AML-193 (cell line): ENCODE measurements around the gene BCL11B.

Source experiments
- DNase-seq, 2 experiments: peaks; one replicate each; lab custom pipeline; 2025; lab: John Stamatoyannopoulos, UW

The BCL11B gene

DNA sequence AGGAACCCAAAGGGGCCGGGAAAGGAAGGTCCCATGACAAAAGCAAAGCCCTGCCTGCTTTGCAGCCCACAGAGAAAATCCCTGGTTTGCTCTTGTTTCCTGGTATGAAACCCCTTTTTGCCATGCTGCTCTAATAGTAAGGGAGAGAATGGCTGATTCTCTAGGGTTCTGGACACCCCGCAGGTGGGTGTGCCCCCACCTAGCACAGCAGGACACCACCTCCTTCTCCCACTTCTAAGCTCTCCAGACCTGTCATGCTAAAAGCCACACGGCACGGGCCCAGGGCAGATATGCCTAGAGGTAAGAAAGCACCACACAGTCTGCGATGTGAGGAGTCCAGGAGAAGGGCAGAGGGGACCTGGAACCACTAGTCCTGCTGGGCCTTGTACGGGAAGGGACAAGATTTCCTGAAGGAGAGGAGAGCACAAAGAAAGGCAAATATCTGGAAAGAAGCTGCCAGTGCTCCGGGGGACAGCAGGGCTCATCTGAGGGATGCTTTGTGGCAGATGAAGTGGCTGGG lies 113.3 kb downstream of the BCL11B start:
- DNase-seq: no peak

DNA sequence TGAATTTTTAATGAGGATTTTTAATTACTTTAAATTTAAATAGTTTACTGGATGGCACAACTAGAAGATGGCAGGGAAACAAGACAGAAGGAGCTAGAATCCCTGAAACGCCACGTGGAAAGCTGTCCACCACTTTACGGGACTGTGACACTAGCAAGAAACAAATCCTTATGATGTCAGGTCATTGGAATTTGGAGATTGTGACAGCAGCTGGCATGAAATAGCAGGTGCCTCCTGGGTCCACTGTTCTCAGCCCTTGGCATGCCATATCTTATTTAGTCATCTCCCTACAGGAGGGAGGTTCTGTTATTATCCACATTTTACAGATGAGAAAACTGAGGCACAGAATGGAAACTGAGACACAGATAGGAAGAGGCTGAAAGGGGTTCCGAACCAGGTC lies 113.8 kb downstream of the BCL11B start:
- no peak for DNase-seq

GRCh38 chr14:99157676-99158075 lies 114.3 kb downstream of the BCL11B start:
- DNase-seq: no peak

DNA sequence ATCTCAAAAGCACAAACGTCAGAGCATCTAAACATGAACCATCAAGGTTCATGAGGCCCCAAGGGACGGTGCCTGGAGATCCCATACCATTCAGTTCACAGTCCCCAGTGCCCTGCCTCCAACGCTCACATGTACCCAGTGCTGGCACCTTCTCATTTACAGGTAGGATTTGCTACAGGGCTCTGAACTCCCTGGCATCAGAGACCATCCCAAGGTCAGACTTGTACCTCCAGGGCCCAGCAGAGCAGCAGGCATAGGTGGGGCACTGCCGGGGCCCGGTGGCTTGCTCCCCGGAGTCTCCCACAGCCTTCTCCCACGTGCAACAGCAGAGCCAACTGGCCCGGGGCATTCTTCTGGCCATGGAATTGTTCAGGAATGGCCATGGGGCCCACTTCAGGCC lies 114.8 kb downstream of the BCL11B start:
- DNase-seq: no peak

DNA sequence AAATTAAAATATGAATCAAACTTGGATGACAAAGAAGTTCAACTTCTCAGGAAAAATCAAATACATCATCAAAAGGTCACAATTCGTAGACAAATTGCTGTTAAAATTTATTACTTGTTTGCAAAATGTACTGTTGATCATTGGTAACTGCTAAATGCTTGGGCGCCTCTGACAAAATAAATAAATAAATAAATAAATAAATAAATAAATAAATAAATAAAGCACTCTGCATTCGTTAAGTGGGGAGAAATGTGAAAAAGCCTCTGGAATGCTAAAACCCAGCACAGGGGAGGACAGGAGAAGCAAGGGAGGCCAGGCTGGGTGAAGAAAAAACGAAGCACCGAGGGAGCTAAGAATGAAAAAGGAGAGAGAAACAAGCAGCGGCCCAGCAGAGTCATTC lies 115.2 kb downstream of the BCL11B start:
- DNase-seq: no peak

DNA sequence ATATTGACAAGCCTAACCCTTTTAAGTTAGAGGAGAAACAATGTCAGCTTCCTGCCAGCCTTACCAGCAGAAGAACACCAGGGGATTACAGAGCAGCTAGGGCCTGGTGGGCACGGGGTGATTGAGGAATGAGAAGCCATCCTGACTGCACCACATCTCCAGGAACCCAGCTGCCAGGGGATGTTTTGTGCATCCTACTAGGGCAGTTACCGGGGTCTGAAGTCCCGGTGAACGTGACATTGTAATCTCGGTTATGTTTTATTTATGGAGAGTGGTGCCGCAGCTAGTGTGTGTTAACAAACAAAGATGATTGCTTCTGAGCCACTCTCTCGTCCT lies 115.9 kb downstream of the BCL11B start:
- no peak for DNase-seq

- peak; percentile 14 to 30 for DNase-seq
These were observed 116.6 kb downstream of the BCL11B start for GRCh38 chr14:99155173-99156089.

DNA sequence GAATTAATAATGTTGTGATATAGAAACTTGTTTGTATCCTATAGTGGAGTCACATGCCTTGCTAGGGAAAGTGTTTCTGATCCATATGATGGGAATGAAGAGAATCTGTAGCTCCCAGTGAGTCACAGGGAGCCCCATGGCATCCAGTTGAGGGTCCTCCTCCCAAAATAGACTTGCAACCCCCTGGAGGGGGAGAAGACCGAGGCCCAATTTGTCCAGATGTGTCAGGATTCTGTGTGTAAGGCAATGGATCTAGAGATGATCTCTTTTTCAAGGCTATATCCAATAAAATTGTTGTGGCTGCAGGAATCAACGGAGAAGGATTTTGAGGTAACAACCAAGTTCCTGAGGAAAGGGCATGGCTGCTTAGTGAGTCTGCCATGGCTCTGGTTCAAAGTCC lies 121.8 kb downstream of the BCL11B start:
- no peak for DNase-seq

- DNase-seq: no peak
These were observed 123.0 kb downstream of the BCL11B start for GRCh38 chr14:99148861-99149610.

- no peak for DNase-seq
These were observed 123.9 kb downstream of the BCL11B start for GRCh38 chr14:99148131-99148530.

DNA sequence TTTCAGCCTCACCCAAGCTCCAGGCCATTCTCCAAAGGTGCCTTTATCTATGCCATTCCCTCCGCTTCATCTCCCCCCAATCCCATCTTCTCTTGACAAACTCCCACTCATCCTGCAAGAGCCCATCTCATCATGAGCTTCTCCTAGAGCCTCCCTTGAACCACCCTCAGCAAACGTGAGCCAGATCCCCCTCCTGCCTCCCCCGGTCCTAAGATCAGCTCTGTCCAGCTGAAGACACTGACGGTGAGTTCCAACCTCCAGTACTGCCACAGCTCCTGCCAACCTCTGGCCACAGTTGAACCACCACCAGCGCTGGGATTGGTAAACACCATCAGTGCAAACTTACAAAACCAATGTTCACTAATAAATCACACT lies 124.6 kb downstream of the BCL11B start:
- DNase-seq: no peak

GRCh38 chr14:99146616-99147365 lies 125.2 kb downstream of the BCL11B start:
- DNase-seq: no peak

GRCh38 chr14:99145307-99145706 lies 126.7 kb downstream of the BCL11B start:
- no peak for DNase-seq

- DNase-seq: no peak
These were observed 128.2 kb downstream of the BCL11B start for GRCh38 chr14:99143793-99144192.

GRCh38 chr14:99143126-99143525 lies 128.9 kb downstream of the BCL11B start:
- no peak for DNase-seq

- DNase-seq: no peak
These were observed 130.8 kb downstream of the BCL11B start for GRCh38 chr14:99141236-99141635.

GRCh38 chr14:99138999-99139865 lies 132.8 kb downstream of the BCL11B start:
- DNase-seq: no peak

DNA sequence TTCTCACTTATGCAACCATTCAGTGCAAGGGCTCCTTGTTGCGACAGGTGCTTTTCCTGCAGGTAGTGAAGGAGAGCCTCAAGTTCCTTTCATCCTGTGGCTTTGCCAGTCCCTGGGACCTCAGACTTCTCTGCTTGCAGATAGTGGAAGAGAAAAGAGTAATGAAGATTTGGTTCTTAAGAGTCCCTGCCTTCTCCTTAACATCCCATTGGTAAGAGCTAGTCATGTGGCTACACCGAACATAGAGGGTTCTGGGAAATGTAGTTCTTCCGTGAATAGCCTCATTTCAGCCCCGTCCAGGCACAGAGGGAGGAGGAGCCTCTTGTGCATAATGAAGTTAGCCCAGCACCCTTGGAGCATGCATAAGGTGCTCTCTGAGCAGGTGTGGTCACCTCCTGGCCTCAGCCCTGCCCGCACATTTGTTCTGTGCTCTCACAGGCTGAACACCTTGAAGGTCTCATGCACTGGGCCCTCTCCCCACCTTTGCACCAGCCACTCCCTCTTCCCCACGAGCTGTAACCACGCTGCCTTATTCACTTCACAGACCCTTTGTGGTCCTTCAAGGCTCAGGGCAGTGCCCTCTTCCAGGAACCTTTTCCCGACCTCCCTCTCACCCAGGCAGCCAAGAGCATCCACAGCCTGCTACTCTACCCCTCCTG lies 134.0 kb downstream of the BCL11B start:
- DNase-seq: peak; percentile 2 to 9

- DNase-seq: no peak
These were observed 134.8 kb downstream of the BCL11B start for GRCh38 chr14:99137001-99137700.

GRCh38 chr14:99136401-99136800 lies 135.6 kb downstream of the BCL11B start:
- DNase-seq: no peak
